Measurements from ENCODE around the gene TBX5.

The TBX5 gene

GRCh38 chr12:114420944-114421335 is 15.0 kb upstream of the TBX5 start:
- Histone ChIP-seq H3K4me2 (ENCODE audit: insufficient read depth, low read length) (no peak overlapping the region), H3K4me1 (ENCODE audit: insufficient read depth, low read length) (no peaks in the 10 kb centered on the region), H3K36me3 (ENCODE audit: insufficient read depth, low read length) (no peaks in the 10 kb centered on the region), H3K4me3 (ENCODE audit: low read depth in 1 of 2, low read length in 2 of 2) (no peak overlapping the region), H2AFZ (ENCODE audit: low read depth, low read length) (no peak overlapping the region), H3K79me2 (ENCODE audit: insufficient read depth, low read length) (no peaks in the 10 kb centered on the region), H3K27me3 (ENCODE audit: insufficient read depth, low read length, poor library complexity) (peaks cover 9% of the 10 kb centered on the region), H3K9ac (ENCODE audit: low read depth, low read length) (no peak overlapping the region), H4K20me1 (ENCODE audit: insufficient read depth, low read length) (no peaks in the 10 kb centered on the region), H3K27ac (ENCODE audit: low read length) (no peak overlapping the region), H3K9me3 (ENCODE audit: insufficient read depth, low read length, severe bottlenecking) (no peaks in the 10 kb centered on the region)
- TF ChIP-seq EZH2 (IDR thresholded peaks at IDR 0.05; ENCODE audit: borderline replicate concordance, low read depth, low read length, severe bottlenecking): no peak
- no peak for TF ChIP-seq CTCF (IDR thresholded peaks at IDR 0.05; ENCODE audit: borderline replicate concordance, extremely low read depth, low read length, poor library complexity, severe bottlenecking)
- ATAC-seq (ENCODE audit: insufficient read depth, low read depth) (no peak), DNase-seq (no peak)

- no peaks in the 10 kb centered on the region for H3K9me3 ChIP-seq (ENCODE audit: insufficient read depth, low read length, severe bottlenecking)
- H3K4me2 ChIP-seq (ENCODE audit: insufficient read depth, low read length): no peak overlapping the region
- H3K79me2 ChIP-seq (ENCODE audit: insufficient read depth, low read length): no peaks in the 10 kb centered on the region
- H3K36me3 ChIP-seq (ENCODE audit: insufficient read depth, low read length): no peaks in the 10 kb centered on the region
- peaks cover 14% of the 10 kb centered on the region for H3K27me3 ChIP-seq (ENCODE audit: insufficient read depth, low read length, poor library complexity)
- H3K4me3 ChIP-seq (ENCODE audit: low read depth in 1 of 2, low read length in 2 of 2): no peak overlapping the region
- no peak overlapping the region for H2AFZ ChIP-seq (ENCODE audit: low read depth, low read length)
- no peak for ATAC-seq (ENCODE audit: insufficient read depth, low read depth)
- H4K20me1 ChIP-seq (ENCODE audit: insufficient read depth, low read length): no peaks in the 10 kb centered on the region
- no peak for DNase-seq
- H3K9ac ChIP-seq (ENCODE audit: low read depth, low read length): no peak overlapping the region
- no peaks in the 10 kb centered on the region for H3K4me1 ChIP-seq (ENCODE audit: insufficient read depth, low read length)
- no peak overlapping the region for H3K27ac ChIP-seq (ENCODE audit: low read length)
- TF ChIP-seq CTCF (IDR thresholded peaks at IDR 0.05; ENCODE audit: borderline replicate concordance, extremely low read depth, low read length, poor library complexity, severe bottlenecking): no peak
- no peak for TF ChIP-seq EZH2 (IDR thresholded peaks at IDR 0.05; ENCODE audit: borderline replicate concordance, low read depth, low read length, severe bottlenecking)
Measured at GRCh38 chr12:114420182-114420943, 14.4 kb upstream of the TBX5 start.

- Histone ChIP-seq H3K9me3 (ENCODE audit: insufficient read depth, low read length, severe bottlenecking) (no peaks in the 10 kb centered on the region), H2AFZ (ENCODE audit: low read depth, low read length) (no peak overlapping the region), H3K36me3 (ENCODE audit: insufficient read depth, low read length) (no peaks in the 10 kb centered on the region), H3K27me3 (ENCODE audit: insufficient read depth, low read length, poor library complexity) (peaks cover 22% of the 10 kb centered on the region), H3K4me3 (ENCODE audit: low read depth in 1 of 2, low read length in 2 of 2) (no peak overlapping the region), H3K27ac (ENCODE audit: low read length) (no peak overlapping the region), H3K4me2 (ENCODE audit: insufficient read depth, low read length) (no peak overlapping the region), H3K4me1 (ENCODE audit: insufficient read depth, low read length) (no peaks in the 10 kb centered on the region), H3K79me2 (ENCODE audit: insufficient read depth, low read length) (no peaks in the 10 kb centered on the region), H4K20me1 (ENCODE audit: insufficient read depth, low read length) (no peaks in the 10 kb centered on the region), H3K9ac (ENCODE audit: low read depth, low read length) (no peak overlapping the region)
- TF ChIP-seq CTCF (IDR thresholded peaks at IDR 0.05; ENCODE audit: borderline replicate concordance, extremely low read depth, low read length, poor library complexity, severe bottlenecking): no peak
- TF ChIP-seq EZH2 (IDR thresholded peaks at IDR 0.05; ENCODE audit: borderline replicate concordance, low read depth, low read length, severe bottlenecking): no peak
- ATAC-seq (ENCODE audit: insufficient read depth, low read depth): no peak
- DNase-seq: no peak
Measured at GRCh38 chr12:114416028-114416427, 10.1 kb upstream of the TBX5 start.
